Tibial nerve (tissue), 4 donors: ENCODE results near the gene SHMT1. TPM values are rescaled to one million over a fixed set of nuclear protein-coding genes. Genes with fewer than 3 reads are reported as not detected.
"Not testable (repeated sequence)": the region's sequence is repeated elsewhere in the genome, so short reads cannot be mapped to it uniquely, and the experiment has no call there.

Source experiments
- DNase-seq, 2 donors: peaks; one replicate each; pipeline ENCODE4 v3.0.0-alpha.2; 2019; ENCODE audit warnings: low spot score in 2 of 2
- H3K27ac ChIP-seq, 4 donors: fragments of 200-600 bp; sonication (generic) in 3 of 4; one replicate each; pipeline ENCODE4 v1.5.1; 2017 to 2019; ENCODE audit warnings: mild to moderate bottlenecking in 1 of 4
- H3K27me3 ChIP-seq, 2 donors: fragments of 200-600 bp; sonication (generic) in 1 of 2; one replicate each; pipeline versions ENCODE4 v1.5.1 to v1.6.0; 2017 to 2019
- H3K36me3 ChIP-seq, 3 donors: fragments of 200-600 bp; sonication (generic); one replicate each; pipeline ENCODE4 v1.5.1; 2018 to 2019
- H3K4me1 ChIP-seq, 4 donors: fragments of 200-600 bp; sonication (generic) in 3 of 4; one replicate each; pipeline ENCODE4 v1.5.1; 2017 to 2019
- H3K4me3 ChIP-seq, 4 donors: fragments of 200-600 bp; sonication (generic) in 3 of 4; one replicate each; pipeline ENCODE4 v1.5.1; 2017 to 2019; ENCODE audit warnings: mild to moderate bottlenecking in 1 of 4, moderate library complexity in 1 of 4
- H3K9me3 ChIP-seq, 4 donors: fragments of 200-600 bp; sonication (generic) in 3 of 4; one replicate each; pipeline ENCODE4 v1.5.1; 2017 to 2019
- EP300 ChIP-seq, 2 donors: sonication (generic); formaldehyde crosslinking; IDR thresholded peaks; one replicate each; pipeline ENCODE4 v1.6.1; 2017; ENCODE audit warnings: antibody characterized with exemption in 2 of 2, mild to moderate bottlenecking in 1 of 2
- POLR2A ChIP-seq, 2 donors: fragments of 450-650 bp; IDR thresholded peaks; one replicate each; pipeline ENCODE4 v1.6.1; 2017; ENCODE audit warnings: antibody characterized with exemption in 2 of 2, mild to moderate bottlenecking in 2 of 2, moderate library complexity in 2 of 2
- WGBS, 2 donors: methylation state at CpG; one replicate each; pipeline ENCODE4 v1.1.5; 2018; 5-methylcytosine and 5-hydroxymethylcytosine counted together
- total RNA-seq, 4 donors: library from RNA; depleted of rRNA; stranded (reverse); fragments of >200 nt; gene quantifications; one replicate each; pipeline ENCODE4 v1.1.0, GENCODE V29; 2016
- TF ChIP-seq, protein P1 (sequence below), 5 experiments: fragments of 200-600 bp in 3 of 5; fragments of 450-650 bp in 2 of 5; sonication (generic) in 3 of 5; IDR thresholded peaks; one replicate each; pipeline ENCODE4 v1.5.1; 2016 to 2019; ENCODE audit warnings: antibody characterized with exemption in 5 of 5, mild to moderate bottlenecking in 3 of 5, moderate library complexity in 2 of 5

Gene SHMT1
- total RNA-seq, 4 donors from 2014 or later: 48.0 to 69.5 (median 59.3) TPM

GRCh38 chr17:18374216-18374615, 10.9 kb upstream of the SHMT1 start:
- DNase-seq: no peak
- no peak overlapping the region for H3K27ac ChIP-seq
- H3K4me3 ChIP-seq: no peak overlapping the region
- no peaks in the 10 kb centered on the region for H3K4me1 ChIP-seq
- peaks cover 0 to 3% of the 10 kb centered on the region in 2 donors for H3K27me3 ChIP-seq
- peaks cover 0 to 9% (median 0%) of the 10 kb centered on the region in 4 donors for H3K9me3 ChIP-seq
- TF ChIP-seq EP300 (IDR thresholded peaks at IDR 0.05) (no peak), POLR2A (IDR thresholded peaks at IDR 0.05) (no peak)
- TF ChIP-seq, protein P1, sequence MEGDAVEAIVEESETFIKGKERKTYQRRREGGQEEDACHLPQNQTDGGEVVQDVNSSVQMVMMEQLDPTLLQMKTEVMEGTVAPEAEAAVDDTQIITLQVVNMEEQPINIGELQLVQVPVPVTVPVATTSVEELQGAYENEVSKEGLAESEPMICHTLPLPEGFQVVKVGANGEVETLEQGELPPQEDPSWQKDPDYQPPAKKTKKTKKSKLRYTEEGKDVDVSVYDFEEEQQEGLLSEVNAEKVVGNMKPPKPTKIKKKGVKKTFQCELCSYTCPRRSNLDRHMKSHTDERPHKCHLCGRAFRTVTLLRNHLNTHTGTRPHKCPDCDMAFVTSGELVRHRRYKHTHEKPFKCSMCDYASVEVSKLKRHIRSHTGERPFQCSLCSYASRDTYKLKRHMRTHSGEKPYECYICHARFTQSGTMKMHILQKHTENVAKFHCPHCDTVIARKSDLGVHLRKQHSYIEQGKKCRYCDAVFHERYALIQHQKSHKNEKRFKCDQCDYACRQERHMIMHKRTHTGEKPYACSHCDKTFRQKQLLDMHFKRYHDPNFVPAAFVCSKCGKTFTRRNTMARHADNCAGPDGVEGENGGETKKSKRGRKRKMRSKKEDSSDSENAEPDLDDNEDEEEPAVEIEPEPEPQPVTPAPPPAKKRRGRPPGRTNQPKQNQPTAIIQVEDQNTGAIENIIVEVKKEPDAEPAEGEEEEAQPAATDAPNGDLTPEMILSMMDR (IDR thresholded peaks at IDR 0.05): no peak
- H3K36me3 ChIP-seq: no peaks in the 10 kb centered on the region
- 88 to 90% methylated on average over 7 of the region's 7 CpGs for WGBS, 2 donors

DNA sequence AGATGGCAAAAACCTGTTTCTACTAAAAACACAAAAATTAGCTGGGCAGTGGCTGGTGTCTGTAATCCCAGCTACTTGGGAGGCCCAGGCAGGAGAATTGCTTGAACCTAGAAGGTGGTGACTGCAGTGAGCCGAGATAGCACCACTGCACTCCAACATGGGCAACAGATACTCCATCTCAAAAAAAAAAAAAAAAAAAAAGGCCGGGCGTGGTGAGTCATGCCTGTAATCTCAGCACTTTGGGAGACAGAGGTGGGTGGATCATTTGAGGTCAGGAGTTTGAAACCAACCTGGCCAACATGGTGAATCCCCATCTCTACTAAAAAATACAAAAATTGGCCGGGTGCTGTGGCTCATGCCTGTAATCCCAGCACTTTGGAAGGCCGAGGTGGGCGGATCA, 9.8 kb upstream of the SHMT1 start:
- H3K4me3 ChIP-seq, H3K36me3 ChIP-seq, H3K9me3 ChIP-seq, H3K27me3 ChIP-seq, DNase-seq, H3K4me1 ChIP-seq, H3K27ac ChIP-seq: not testable (repeated sequence)
- WGBS, 2 donors: 83 to 90% methylated on average over 6 of the region's 6 CpGs

DNA sequence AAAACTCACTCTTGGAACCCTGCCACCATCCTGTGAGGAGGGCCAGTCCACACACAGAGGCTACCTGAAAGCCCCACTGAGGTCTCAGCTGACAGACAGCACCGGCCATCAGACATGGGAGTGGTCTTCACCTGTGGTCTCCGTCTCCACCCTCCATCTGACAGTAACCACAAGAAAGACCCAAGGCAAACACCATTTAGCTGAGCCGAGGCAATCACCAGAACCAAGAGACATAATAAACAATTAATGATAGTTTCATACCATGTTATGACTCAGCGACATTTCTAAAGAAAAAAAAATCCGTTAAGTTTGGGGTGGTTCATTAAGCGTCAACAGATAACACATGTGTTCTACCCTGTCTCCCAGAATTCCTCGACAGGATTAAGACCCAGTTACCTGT, 8.1 kb upstream of the SHMT1 start:
- Histone ChIP-seq H3K27me3 (peaks cover 0 to 5% of the 10 kb centered on the region in 2 donors), H3K4me1 (no peaks in the 10 kb centered on the region), H3K27ac (no peak overlapping the region), H3K4me3 (no peak overlapping the region), H3K9me3 (peaks cover 0 to 9% (median 0%) of the 10 kb centered on the region in 4 donors), H3K36me3 (no peaks in the 10 kb centered on the region)
- TF ChIP-seq POLR2A (IDR thresholded peaks at IDR 0.05): no peak
- TF ChIP-seq EP300 (IDR thresholded peaks at IDR 0.05): no peak
- TF ChIP-seq, protein P1 (IDR thresholded peaks at IDR 0.05): no peak
- 77% methylated on average over 7 of the region's 7 CpGs for WGBS, 2 donors
- DNase-seq: no peak

DNA sequence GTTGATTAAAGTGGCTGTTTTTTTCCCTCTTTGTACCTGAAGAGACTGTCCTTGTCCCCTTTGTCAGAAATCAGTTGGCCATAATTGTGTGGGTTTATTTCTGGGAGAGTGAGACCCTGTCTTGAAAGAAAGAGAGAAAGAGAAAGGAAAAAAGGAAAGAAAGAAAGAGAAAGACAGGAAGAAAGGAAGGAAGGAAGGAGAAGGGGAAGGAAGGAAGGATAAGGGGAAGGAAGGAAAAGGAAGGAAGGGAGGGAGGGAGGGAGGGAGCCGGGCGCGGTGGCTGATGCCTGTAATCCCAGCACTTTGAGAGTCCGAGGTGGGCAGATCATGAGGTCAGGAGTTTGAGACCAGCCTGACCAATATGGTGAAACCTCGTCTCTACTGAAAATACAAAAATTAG, 7.4 kb upstream of the SHMT1 start:
- Histone ChIP-seq H3K36me3 (no peaks in the 10 kb centered on the region), H3K27ac (no peak overlapping the region), H3K27me3 (peaks cover 0 to 5% of the 10 kb centered on the region in 2 donors), H3K4me3 (no peak overlapping the region), H3K9me3 (peaks cover 0 to 7% (median 0%) of the 10 kb centered on the region in 4 donors), H3K4me1 (no peaks in the 10 kb centered on the region)
- no peak for DNase-seq
- TF ChIP-seq POLR2A (IDR thresholded peaks at IDR 0.05) (no peak), EP300 (IDR thresholded peaks at IDR 0.05) (no peak)
- TF ChIP-seq, protein P1 (IDR thresholded peaks at IDR 0.05): no peak
- 77 to 80% methylated on average over 5 of the region's 5 CpGs for WGBS, 2 donors

DNA sequence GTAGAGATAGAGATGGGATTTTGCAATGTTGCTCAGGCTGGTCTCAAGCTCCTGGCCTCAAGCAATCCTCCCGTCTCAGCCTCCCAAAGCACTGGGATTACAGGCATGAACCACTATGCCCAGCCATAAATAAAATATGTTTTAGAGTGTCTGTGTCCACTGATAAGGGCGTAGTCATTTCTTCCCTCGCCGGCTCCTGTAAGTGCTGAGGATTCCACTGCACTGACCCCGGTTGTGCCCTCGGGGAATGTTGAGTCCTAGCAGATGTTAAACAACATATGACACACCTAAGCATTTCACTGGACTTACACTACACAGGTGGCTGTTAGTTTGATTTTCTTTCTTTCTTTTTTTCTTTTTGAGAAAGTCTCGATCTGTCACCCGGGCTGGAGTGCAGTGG, 5.6 kb upstream of the SHMT1 start:
- no peak for DNase-seq
- WGBS, 2 donors: 78 to 80% methylated on average over 8 of the region's 8 CpGs
- Histone ChIP-seq H3K4me1 (peaks cover 0 to 1% (median 0%) of the 10 kb centered on the region in 4 donors), H3K36me3 (no peaks in the 10 kb centered on the region), H3K27ac (no peak overlapping the region), H3K4me3 (no peak overlapping the region), H3K9me3 (no peaks in the 10 kb centered on the region), H3K27me3 (peaks cover 0 to 5% of the 10 kb centered on the region in 2 donors)
- TF ChIP-seq, protein P1 (IDR thresholded peaks at IDR 0.05): no peak
- no peak for TF ChIP-seq POLR2A (IDR thresholded peaks at IDR 0.05)
- TF ChIP-seq EP300 (IDR thresholded peaks at IDR 0.05): no peak

- H3K4me1 ChIP-seq: peaks cover 0 to 23% (median 0%) of the 10 kb centered on the region in 4 donors
- DNase-seq: no peak
- peaks cover 0 to 1% of the 10 kb centered on the region in 2 donors for H3K27me3 ChIP-seq
- TF ChIP-seq, protein P1 (IDR thresholded peaks at IDR 0.05): no peak
- TF ChIP-seq EP300 (IDR thresholded peaks at IDR 0.05) (no peak), POLR2A (IDR thresholded peaks at IDR 0.05) (no peak)
- peaks cover 0 to 15% (median 0%) of the 10 kb centered on the region in 3 donors for H3K36me3 ChIP-seq
- 89 to 90% methylated on average over 6 of the region's 6 CpGs for WGBS, 2 donors
- H3K4me3 ChIP-seq: peak overlapping the region in 2 of 4 donors; percentile 68 to 88
- no peaks in the 10 kb centered on the region for H3K9me3 ChIP-seq
- peak overlapping the region in 1 of 4 donors; percentile 98 for H3K27ac ChIP-seq
These were observed 816 bp upstream of the SHMT1 start for GRCh38 chr17:18364166-18364565.
